Activated CD4-positive, alpha-beta T cell treated with anti-CD3 and anti-CD28 coated beads for 36 hours (primary cell): Measurements from ENCODE around the gene RECQL5. TPM values are rescaled to one million over a fixed set of nuclear protein-coding genes. Genes with fewer than 3 reads are reported as not detected.
"Not testable (repeated sequence)": the region's sequence is repeated elsewhere in the genome, so short reads cannot be mapped to it uniquely, and the experiment has no call there.

Source experiments
- ATAC-seq: fragments of 200-7000 bp; cut with Tn5 transposase; one replicate; pipeline ENCODE4 v1.10.0; 2021; ENCODE audit warnings: mild to moderate bottlenecking, moderate library complexity
- CTCF ChIA-PET: fragments of 350-600 bp; sonication (Branson Sonifier 250); formaldehyde crosslinking; loops from one replicate; lab custom pipeline; 2021; ENCODE audit warnings: antibody characterized with exemption; lab: Charles Lee
- POLR2A ChIA-PET: fragments of 350-600 bp; sonication (Branson Sonifier 250); formaldehyde crosslinking; loops from one replicate; lab custom pipeline; 2021; ENCODE audit warnings: antibody characterized with exemption, inconsistent platforms; lab: Charles Lee
- DNase-seq: peaks from one replicate; pipeline ENCODE4 v3.0.0-alpha.2; 2020
- H3K27ac Mint-ChIP-seq: one replicate; pipeline ENCODE4 v1.8.0; 2021; ENCODE audit warnings: mixed read lengths
- H3K27me3 Mint-ChIP-seq: one replicate; pipeline ENCODE4 v1.8.0; 2021; ENCODE audit warnings: mixed read lengths
- H3K36me3 Mint-ChIP-seq: one replicate; pipeline ENCODE4 v1.8.0; 2021; ENCODE audit warnings: low read depth, mixed read lengths
- H3K4me1 Mint-ChIP-seq: one replicate; pipeline ENCODE4 v1.8.0; 2021; ENCODE audit warnings: mixed read lengths
- H3K4me3 Mint-ChIP-seq: one replicate; pipeline ENCODE4 v1.8.0; 2021; ENCODE audit warnings: mild to moderate bottlenecking, moderate library complexity, mixed read lengths
- H3K9me3 Mint-ChIP-seq: one replicate; pipeline ENCODE4 v1.8.0; 2021; ENCODE audit warnings: low read depth, mixed read lengths
- intact Hi-C, 2 experiments: fragments of 100-400 bp; cut with DNase I in 1 of 2; cut with micrococcal nuclease in 1 of 2; formaldehyde crosslinking; loops; one replicate each; pipeline versions ENCODE4 v1.14.2 to v1.15.1; 2022 to 2024; cut with DNase I, micrococcal nuclease
- total RNA-seq, 2 experiments: library from RNA; stranded (reverse); gene quantifications; one replicate each; pipeline ENCODE4 v1.2.3, GENCODE V29; 2021

RECQL5 gene
- total RNA-seq, 2 experiments from 2014 or later: 36.4 to 40.5 TPM

- DNase-seq: no peak
- Mint-ChIP-seq H3K27me3 (no peaks in the 10 kb centered on the region), H3K9me3 (no peaks in the 10 kb centered on the region), H3K36me3 (no peaks in the 10 kb centered on the region), H3K4me3 (no peak overlapping the region), H3K27ac (no peak overlapping the region), H3K4me1 (peaks cover 6% of the 10 kb centered on the region)
- ATAC-seq: no peak
- CTCF ChIA-PET: interaction anchor here (0.5 to 4.7 kb wide), 4 partner anchors 10 to 826 kb away, joined by 3 to 33 read pairs (median 3); no protein-coding TSS in a partner anchor
- POLR2A ChIA-PET: no interaction called here
- intact Hi-C loops: no loop called here
Measured at GRCh38 chr17:75603123-75603522, 63.8 kb downstream of the RECQL5 start.

DNA sequence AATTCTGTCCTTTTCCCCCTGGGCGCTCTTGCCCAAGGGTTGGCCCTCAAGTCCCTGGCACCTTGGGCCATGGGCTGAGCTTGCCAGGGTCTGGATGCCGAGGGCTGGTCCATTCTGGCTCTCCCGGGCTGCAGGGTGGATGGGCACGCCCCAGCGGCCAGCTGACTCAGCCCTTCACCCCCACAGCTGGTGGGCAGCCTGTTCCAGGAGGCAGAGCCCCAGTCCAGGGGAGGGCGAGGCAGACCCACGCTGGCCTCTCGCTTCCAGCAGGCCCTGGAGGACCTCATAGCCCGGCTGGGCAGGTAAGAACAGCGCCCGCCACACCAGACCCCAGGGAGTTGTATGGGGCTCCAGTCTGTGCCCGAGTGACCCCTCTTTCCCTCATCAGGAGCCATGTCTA lies 64.3 kb downstream of the RECQL5 start:
- no peaks in the 10 kb centered on the region for H3K27me3 Mint-ChIP-seq
- H3K36me3 Mint-ChIP-seq: no peaks in the 10 kb centered on the region
- POLR2A ChIA-PET: no interaction called here

GRCh38 chr17:75601057-75601987 lies 65.6 kb downstream of the RECQL5 start:
- H3K4me3 Mint-ChIP-seq: no peak overlapping the region
- H3K9me3 Mint-ChIP-seq: no peaks in the 10 kb centered on the region
- no peaks in the 10 kb centered on the region for H3K36me3 Mint-ChIP-seq
- no peaks in the 10 kb centered on the region for H3K27me3 Mint-ChIP-seq
- no peak overlapping the region for H3K27ac Mint-ChIP-seq
- ChIA-PET POLR2A (interaction anchor here (0.6 to 1.0 kb wide), 2 partner anchors 20 to 59 kb away, joined by 3 read pairs; no protein-coding TSS in a partner anchor), CTCF (interaction anchor here (0.6 to 4.7 kb wide), 13 partner anchors 16 to 304 kb away, joined by 3 to 33 read pairs (median 4); partner anchors contain the start of genes MRPL38 and SMIM5)
- intact Hi-C loops: loop anchor here in 1 of 2 experiments (1.0 kb wide), 1 partner anchor 149 kb away; no protein-coding TSS in a partner anchor
- peak; percentile 83 for DNase-seq
- peak; percentile 90 for ATAC-seq
- H3K4me1 Mint-ChIP-seq: no peaks in the 10 kb centered on the region

More for the DNA sequence above, 64.3 kb downstream of the RECQL5 start:
- H3K4me1 Mint-ChIP-seq: peaks cover 6% of the 10 kb centered on the region
- DNase-seq (no peak), ATAC-seq (no peak)
- H3K9me3 Mint-ChIP-seq: no peaks in the 10 kb centered on the region
- CTCF ChIA-PET: interaction anchor here (0.5 to 4.7 kb wide), 6 partner anchors 9 to 891 kb away, joined by 3 to 33 read pairs (median 4); no protein-coding TSS in a partner anchor
- H3K4me3 Mint-ChIP-seq: no peak overlapping the region
- no peak overlapping the region for H3K27ac Mint-ChIP-seq
- intact Hi-C loops: no loop called here

DNA sequence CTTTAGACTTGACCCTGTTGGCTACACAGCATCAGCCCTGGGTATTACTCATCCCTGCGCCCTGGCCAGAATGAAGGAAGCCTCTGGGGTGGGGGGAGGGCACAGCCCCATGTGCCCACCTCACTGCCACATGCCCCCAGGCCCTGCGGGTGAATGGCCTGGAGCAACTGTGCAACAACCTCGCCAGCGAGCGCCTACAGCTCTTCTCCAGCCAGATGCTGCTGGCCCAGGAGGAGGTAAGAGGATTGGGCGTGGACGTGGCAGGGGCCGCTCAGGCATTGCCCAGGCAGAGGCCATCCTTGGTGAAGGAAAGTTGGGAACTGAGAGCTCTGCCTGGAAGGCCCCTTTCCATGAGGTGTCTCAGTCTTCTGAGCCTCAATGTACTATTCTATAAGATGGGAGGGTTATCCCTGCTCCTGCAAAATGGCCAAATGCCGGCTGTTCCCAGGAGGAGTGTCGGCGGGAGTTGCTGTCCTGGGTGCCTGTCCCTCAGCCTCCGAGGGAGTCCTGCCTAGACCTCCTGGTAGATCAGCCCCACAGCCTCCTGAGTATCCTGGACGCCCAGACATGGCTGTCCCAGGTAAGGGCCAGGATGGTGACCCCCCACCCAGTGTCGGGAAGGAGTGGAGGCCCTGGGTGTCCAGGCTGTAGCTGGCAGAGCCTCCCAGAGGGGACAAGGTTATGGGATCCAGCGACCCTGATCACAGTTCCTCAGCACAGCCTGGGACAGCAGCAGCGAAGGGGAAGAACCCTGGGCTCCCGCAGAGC lies 70.5 kb downstream of the RECQL5 start:
- Mint-ChIP-seq H3K9me3 (no peaks in the 10 kb centered on the region), H3K27ac (no peak overlapping the region), H3K36me3 (no peaks in the 10 kb centered on the region), H3K27me3 (no peaks in the 10 kb centered on the region), H3K4me1 (no peaks in the 10 kb centered on the region), H3K4me3 (no peak overlapping the region)
- POLR2A ChIA-PET: no interaction called here
- CTCF ChIA-PET: interaction anchor here (1.1 kb wide), 1 partner anchor 154 kb away, joined by 4 read pairs; no protein-coding TSS in a partner anchor
- DNase-seq: no peak
- ATAC-seq: no peak
- intact Hi-C loops: no loop called here

- intact Hi-C loops: no loop called here
- Mint-ChIP-seq H3K27ac (no peak overlapping the region), H3K4me1 (no peaks in the 10 kb centered on the region), H3K9me3 (no peaks in the 10 kb centered on the region), H3K27me3 (no peaks in the 10 kb centered on the region), H3K4me3 (no peak overlapping the region), H3K36me3 (no peaks in the 10 kb centered on the region)
- CTCF ChIA-PET: no interaction called here
- POLR2A ChIA-PET: no interaction called here
- no peak for DNase-seq
- ATAC-seq: no peak
Measured at GRCh38 chr17:75595920-75596313, 71.0 kb downstream of the RECQL5 start.

DNA sequence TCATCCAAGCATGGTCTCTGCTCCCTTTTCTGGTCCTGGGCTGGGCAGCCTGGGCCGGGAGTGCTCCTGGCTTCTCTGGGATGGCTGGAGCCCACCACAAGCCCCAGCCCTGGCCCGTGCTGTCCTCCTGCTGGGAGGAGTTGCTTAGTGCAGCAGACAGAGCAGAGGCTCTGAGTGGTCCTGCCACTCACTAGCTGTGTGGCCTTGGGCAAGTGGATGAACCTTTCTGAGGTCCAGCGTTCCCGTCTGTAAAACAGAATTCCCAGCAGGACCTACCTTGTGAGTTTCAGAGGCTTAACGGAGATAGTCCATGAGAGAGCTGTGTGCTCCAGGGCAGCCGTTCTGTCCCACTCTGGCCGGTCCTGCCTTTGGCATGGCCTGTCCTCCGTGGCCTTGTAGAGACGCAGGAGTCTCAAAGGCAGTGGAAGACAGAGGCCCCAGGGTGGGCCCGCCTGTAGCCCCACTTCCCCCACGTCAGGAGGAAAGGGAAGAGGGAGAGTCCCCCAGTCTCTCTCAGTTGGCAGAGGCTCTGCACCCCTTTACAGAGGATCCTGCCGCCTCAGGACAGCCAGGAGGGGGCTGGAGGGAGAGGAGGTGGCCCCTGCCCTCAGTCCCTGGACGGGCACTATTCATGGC lies 71.6 kb downstream of the RECQL5 start:
- Mint-ChIP-seq H3K4me1 (no peaks in the 10 kb centered on the region), H3K9me3 (no peaks in the 10 kb centered on the region), H3K27ac (no peak overlapping the region), H3K36me3 (no peaks in the 10 kb centered on the region), H3K4me3 (no peak overlapping the region), H3K27me3 (no peaks in the 10 kb centered on the region)
- intact Hi-C loops: no loop called here
- no peak for DNase-seq
- ATAC-seq: no peak
- CTCF ChIA-PET: no interaction called here
- POLR2A ChIA-PET: no interaction called here

DNA sequence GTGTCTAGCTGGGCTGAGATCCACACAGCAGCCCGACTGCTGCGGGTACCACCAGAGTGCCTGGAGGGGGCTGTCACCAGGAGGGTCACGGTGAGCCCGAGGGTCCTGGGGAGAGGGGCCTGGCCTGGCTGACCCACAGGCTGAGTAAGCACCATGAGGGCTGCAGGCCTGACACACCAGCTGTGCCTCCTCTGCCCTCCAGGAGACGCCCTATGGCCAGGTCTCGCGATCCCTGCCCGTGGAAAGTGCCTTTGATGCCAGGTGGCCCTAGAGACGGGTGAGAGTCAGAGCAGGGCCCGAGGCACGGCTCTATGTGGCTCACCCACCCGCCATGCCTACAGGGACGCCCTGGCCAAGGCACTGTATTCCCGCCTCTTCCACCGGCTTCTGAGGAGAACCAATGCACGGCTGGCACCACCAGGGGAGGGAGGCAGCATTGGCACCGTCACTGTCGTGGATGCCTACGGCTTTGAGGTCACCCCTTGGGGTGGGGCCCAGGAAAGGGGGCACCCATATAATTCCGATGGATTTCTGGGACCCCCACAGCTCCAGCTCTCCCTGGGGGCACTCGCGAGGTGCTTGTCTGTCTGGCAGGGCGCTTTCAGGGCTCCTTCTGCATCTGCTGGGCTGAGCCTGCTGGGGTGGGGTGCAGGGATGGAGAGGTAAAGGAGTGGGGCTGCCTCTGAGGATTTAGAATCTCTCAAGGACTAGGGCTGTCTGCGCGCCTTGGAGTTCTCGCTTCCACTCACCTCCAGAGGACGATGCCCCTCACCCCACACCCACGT lies 72.3 kb downstream of the RECQL5 start:
- Mint-ChIP-seq H3K36me3 (no peaks in the 10 kb centered on the region), H3K9me3 (no peaks in the 10 kb centered on the region), H3K4me1 (no peaks in the 10 kb centered on the region), H3K27me3 (no peaks in the 10 kb centered on the region), H3K27ac (no peak overlapping the region), H3K4me3 (no peak overlapping the region)
- no peak for ATAC-seq
- CTCF ChIA-PET: interaction anchor here (0.5 to 0.7 kb wide), 2 partner anchors 24 to 38 kb away, joined by 3 to 5 read pairs; no protein-coding TSS in a partner anchor
- DNase-seq: no peak
- POLR2A ChIA-PET: no interaction called here
- intact Hi-C loops: no loop called here

DNA sequence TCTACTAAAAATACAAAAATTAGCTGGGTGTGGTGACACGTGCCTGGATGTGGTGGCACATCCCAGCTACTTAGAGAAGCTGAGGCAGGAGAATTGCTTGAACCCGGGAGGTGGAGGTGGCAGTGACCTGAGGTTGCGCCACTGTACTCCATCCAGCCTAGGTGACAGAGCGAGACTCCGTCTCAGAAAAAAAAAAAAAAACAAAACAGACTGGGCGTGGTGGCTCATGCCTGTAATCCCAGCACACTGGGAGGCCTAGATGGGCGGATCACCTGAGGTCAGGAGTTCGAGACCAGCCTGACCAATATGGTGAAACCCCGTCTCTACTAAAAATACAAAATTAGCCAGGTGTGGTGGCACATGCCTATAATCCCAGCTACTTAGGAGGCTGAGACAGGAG lies 73.5 kb downstream of the RECQL5 start:
- H3K27ac Mint-ChIP-seq, DNase-seq, POLR2A ChIA-PET, ATAC-seq, H3K27me3 Mint-ChIP-seq, H3K4me3 Mint-ChIP-seq, H3K4me1 Mint-ChIP-seq, H3K9me3 Mint-ChIP-seq, intact Hi-C loops, H3K36me3 Mint-ChIP-seq: not testable (repeated sequence)
- CTCF ChIA-PET: interaction anchor here (0.6 to 1.1 kb wide), 3 partner anchors 9 to 759 kb away, joined by 3 to 5 read pairs (median 3); no protein-coding TSS in a partner anchor

GRCh38 chr17:75592348-75593020 lies 74.5 kb downstream of the RECQL5 start:
- intact Hi-C loops: no loop called here
- DNase-seq (no peak), ATAC-seq (no peak)
- no peaks in the 10 kb centered on the region for H3K36me3 Mint-ChIP-seq
- H3K4me1 Mint-ChIP-seq: no peaks in the 10 kb centered on the region
- H3K27me3 Mint-ChIP-seq: no peaks in the 10 kb centered on the region
- no peaks in the 10 kb centered on the region for H3K9me3 Mint-ChIP-seq
- CTCF ChIA-PET: interaction anchor here (0.6 to 1.1 kb wide), 4 partner anchors 10 to 40 kb away, joined by 3 to 7 read pairs (median 4); no protein-coding TSS in a partner anchor
- H3K4me3 Mint-ChIP-seq: no peak overlapping the region
- POLR2A ChIA-PET: no interaction called here
- no peak overlapping the region for H3K27ac Mint-ChIP-seq

GRCh38 chr17:75591722-75592302 lies 75.1 kb downstream of the RECQL5 start:
- intact Hi-C loops: no loop called here
- no peak for DNase-seq
- no peak for ATAC-seq
- H3K27me3 Mint-ChIP-seq: no peaks in the 10 kb centered on the region
- no peak overlapping the region for H3K27ac Mint-ChIP-seq
- H3K36me3 Mint-ChIP-seq: no peaks in the 10 kb centered on the region
- H3K9me3 Mint-ChIP-seq: no peaks in the 10 kb centered on the region
- CTCF ChIA-PET: interaction anchor here (0.7 to 1.9 kb wide), 3 partner anchors 10 to 207 kb away, joined by 3 to 9 read pairs (median 5); no protein-coding TSS in a partner anchor
- no peak overlapping the region for H3K4me3 Mint-ChIP-seq
- no peaks in the 10 kb centered on the region for H3K4me1 Mint-ChIP-seq
- POLR2A ChIA-PET: no interaction called here
